B cell (primary cell): ENCODE measurements around the gene SMARCE1. TPM values are rescaled to one million over a fixed set of nuclear protein-coding genes. Genes with fewer than 3 reads are reported as not detected.
A peak's percentile ranks its signal among the peaks of the same experiment; 100 is the strongest.

ENCODE experiments used
- ATAC-seq: fragments of 200-7000 bp; cut with Tn5 transposase; one replicate; pipeline ENCODE4 v1.10.0; 2021; ENCODE audit warnings: low read depth, mild to moderate bottlenecking, moderate number of reproducible peaks, moderate library complexity
- CTCF ChIA-PET: fragments of 350-600 bp; sonication (Branson Sonifier 250); formaldehyde crosslinking; loops from one replicate; lab custom pipeline; 2021; ENCODE audit warnings: antibody characterized with exemption, inconsistent platforms; lab: Charles Lee
- POLR2A ChIA-PET: fragments of 350-600 bp; sonication (Branson Sonifier 250); formaldehyde crosslinking; loops from one replicate; lab custom pipeline; 2021; ENCODE audit warnings: antibody characterized with exemption; lab: Charles Lee
- DNase-seq: peaks from one replicate; pipeline ENCODE4 v3.0.0; 2013
- H2AFZ ChIP-seq: 2 replicates; pipeline ENCODE4 v1.6.1; 2012; ENCODE audit warnings: mild to moderate bottlenecking, low read depth, low read length; ENCODE audit not compliant: insufficient read depth, poor library complexity, severe bottlenecking
- H3K27ac ChIP-seq, 2 donors: 1 replicate in 1 of 2; 2 replicates in 1 of 2; pipeline ENCODE4 v1.5.1; 2012 to 2013; ENCODE audit warnings: low read length in 2 of 2, mild to moderate bottlenecking in 2 of 2, moderate library complexity in 1 of 2
- H3K27me3 ChIP-seq, 4 experiments: fragments of 200-600 bp in 1 of 4; sonication (generic) in 1 of 4; replicated peaks in 1 of 4; 1 replicate in 2 of 4; 2 replicates in 2 of 4; pipeline versions ENCODE4 v1.6.1 to v1.7.0; 2013 to 2016; ENCODE audit warnings: low read length in 3 of 4, mild to moderate bottlenecking in 2 of 4, mixed read lengths in 1 of 4, moderate library complexity in 1 of 4; ENCODE audit not compliant: insufficient read depth in 4 of 4, control insufficient read depth in 3 of 4; ENCODE audit errors: control extremely low read depth in 1 of 4
- H3K36me3 ChIP-seq, 2 experiments: replicated peaks in 1 of 2; 1 replicate in 1 of 2; 2 replicates in 1 of 2; pipeline versions ENCODE4 v1.6.1 to v1.7.1; 2013; ENCODE audit warnings: low read length in 1 of 2; ENCODE audit not compliant: insufficient read depth in 2 of 2, control insufficient read depth in 1 of 2; ENCODE audit errors: control extremely low read depth in 1 of 2, extremely low read depth in 1 of 2
- H3K4me1 ChIP-seq, 2 donors: fragments of 200-600 bp in 1 of 2; sonication (generic) in 1 of 2; 1 replicate in 1 of 2; 2 replicates in 1 of 2; pipeline versions ENCODE4 v1.5.1 to v1.6.1; 2013 to 2017; ENCODE audit warnings: low read length in 2 of 2; ENCODE audit not compliant: control insufficient read depth in 2 of 2, insufficient read depth in 2 of 2
- H3K4me2 ChIP-seq: replicated peaks from 2 replicates; pipeline ENCODE3; 2012; ENCODE audit warnings: mild to moderate bottlenecking, low read depth, low read length; ENCODE audit not compliant: poor library complexity, severe bottlenecking
- H3K4me3 ChIP-seq, 5 experiments: fragments of 200-600 bp in 1 of 5; sonication (generic) in 1 of 5; 1 replicate in 3 of 5; 2 replicates in 2 of 5; pipeline versions ENCODE4 v1.5.1 to v1.7.0; 2011 to 2016; ENCODE audit warnings: low read length in 4 of 5, mild to moderate bottlenecking in 4 of 5, low read depth in 2 of 5, control low read depth in 1 of 5, moderate library complexity in 1 of 5; ENCODE audit not compliant: insufficient read depth in 1 of 5; ENCODE audit errors: control extremely low read depth in 1 of 5, extremely low read depth in 1 of 5
- H3K79me2 ChIP-seq: fragments of 200-600 bp; sonication (generic); one replicate; pipeline ENCODE4 v1.6.0; 2016; ENCODE audit warnings: low read length; ENCODE audit not compliant: control insufficient read depth, insufficient read depth
- H3K9ac ChIP-seq: fragments of 200-600 bp; sonication (generic); 2 replicates; pipeline ENCODE4 v1.6.1; 2017; ENCODE audit warnings: mild to moderate bottlenecking, low read length, moderate library complexity
- H3K9me3 ChIP-seq, 3 donors: one replicate each; pipeline versions ENCODE4 v1.6.1 to v1.7.1; 2013; ENCODE audit warnings: low read length in 2 of 3; ENCODE audit not compliant: control insufficient read depth in 2 of 3, insufficient read depth in 1 of 3; ENCODE audit errors: control extremely low read depth in 1 of 3
- H4K20me1 ChIP-seq: 2 replicates; pipeline ENCODE4 v1.6.0; 2012; ENCODE audit warnings: mild to moderate bottlenecking, low read length; ENCODE audit not compliant: insufficient read depth, control insufficient read depth, poor library complexity, severe bottlenecking
- H3K27ac Mint-ChIP-seq: one replicate; pipeline ENCODE4 v1.8.0; 2021; ENCODE audit warnings: mixed read lengths
- H3K27me3 Mint-ChIP-seq: one replicate; pipeline ENCODE4 v1.8.0; 2021; ENCODE audit warnings: mixed read lengths
- H3K4me1 Mint-ChIP-seq: one replicate; pipeline ENCODE4 v1.8.0; 2021; ENCODE audit warnings: mixed read lengths
- H3K4me3 Mint-ChIP-seq: one replicate; pipeline ENCODE4 v1.8.0; 2021; ENCODE audit warnings: mixed read lengths
- H3K9me3 Mint-ChIP-seq: one replicate; pipeline ENCODE4 v1.8.0; 2022; ENCODE audit warnings: mixed read lengths; ENCODE audit not compliant: insufficient read depth
- CTCF ChIP-seq: fragments of 200-600 bp; IDR thresholded peaks from one replicate; pipeline ENCODE4 v1.8.0; 2022; ENCODE audit warnings: antibody characterized with exemption, mild to moderate bottlenecking
- EZH2 ChIP-seq: IDR thresholded peaks from 2 replicates; pipeline ENCODE4 v1.6.1; 2012; ENCODE audit warnings: borderline replicate concordance, low read depth, mild to moderate bottlenecking, moderate library complexity, low read length; ENCODE audit not compliant: insufficient read depth, poor library complexity, severe bottlenecking
- WGBS: methylation state at CpG from one replicate; pipeline ENCODE4 v1.1.5; 2013; ENCODE audit warnings: missing lambda C conversion rate; ENCODE audit not compliant: insufficient coverage; 5-methylcytosine and 5-hydroxymethylcytosine counted together
- intact Hi-C: fragments of 100-400 bp; cut with micrococcal nuclease; formaldehyde crosslinking; loops from one replicate; pipeline ENCODE4 v1.10.0; 2022
- polyA plus RNA-seq: library from polyadenylated mRNA; depleted of rRNA; stranded (reverse); fragments of >200 nt; gene quantifications from 2 replicates; pipeline ENCODE4 v1.2.3, GENCODE V29; 2012
- total RNA-seq, 2 donors: library from RNA; stranded (reverse); fragments of 120-200 nt in 1 of 2; gene quantifications; 1 replicate in 1 of 2; 2 replicates in 1 of 2; pipeline versions ENCODE4 v1.2.3 to v1.2.4, GENCODE V29; 2013 to 2022

The SMARCE1 gene
- total and polyA plus RNA-seq, 2 donors (not counting 1 experiment from before 2014, with no cell fraction given) = 19.9 to 128 TPM

GRCh38 chr17:40577611-40578065, 70.0 kb downstream of the SMARCE1 start:
- Histone ChIP-seq H3K27ac (peak overlapping the region; percentile 31 to 60), H2AFZ (no peak overlapping the region), H3K36me3 (no peaks in the 10 kb centered on the region), H3K79me2 (peaks cover 5% of the 10 kb centered on the region), H3K9ac (peak overlapping the region; percentile 48), H4K20me1 (no peaks in the 10 kb centered on the region), H3K9me3 (peaks cover 0 to 9% (median 5%) of the 10 kb centered on the region in 3 donors), H3K4me2 (peak overlapping the region; percentile 71), H3K4me1 (peaks cover 44 to 49% of the 10 kb centered on the region in 2 donors), H3K4me3 (peak overlapping the region in 3 of 5 experiments; percentile 25 to 52 (median 36)), H3K27me3 (no peaks in the 10 kb centered on the region)
- no peaks in the 10 kb centered on the region for H3K27me3 Mint-ChIP-seq
- H3K9me3 Mint-ChIP-seq = peaks cover 5% of the 10 kb centered on the region
- peaks cover 59% of the 10 kb centered on the region for H3K4me1 Mint-ChIP-seq
- ChIA-PET CTCF (interaction anchor here (0.7 to 4.4 kb wide), 14 partner anchors 8 to 1086 kb away, joined by 3 to 51 read pairs (median 6); no protein-coding TSS in a partner anchor), POLR2A (interaction anchor here (0.8 to 1.7 kb wide), 7 partner anchors 9 to 38 kb away, joined by 3 to 11 read pairs (median 4); partner anchors contain the start of gene CCR7)
- peak; percentile 86 for DNase-seq
- peak overlapping the region; percentile 67 for H3K4me3 Mint-ChIP-seq
- WGBS = 50% methylated on average over 2 of the region's 5 CpGs
- peak overlapping the region; percentile 81 for H3K27ac Mint-ChIP-seq
- TF ChIP-seq EZH2 = no peak
- no peak for TF ChIP-seq CTCF
- intact Hi-C loops = loop anchor here (1.0 kb wide), 1 partner anchor 12 kb away; the partner anchor contains the start of gene CCR7
- peak; percentile 75 for ATAC-seq

DNA sequence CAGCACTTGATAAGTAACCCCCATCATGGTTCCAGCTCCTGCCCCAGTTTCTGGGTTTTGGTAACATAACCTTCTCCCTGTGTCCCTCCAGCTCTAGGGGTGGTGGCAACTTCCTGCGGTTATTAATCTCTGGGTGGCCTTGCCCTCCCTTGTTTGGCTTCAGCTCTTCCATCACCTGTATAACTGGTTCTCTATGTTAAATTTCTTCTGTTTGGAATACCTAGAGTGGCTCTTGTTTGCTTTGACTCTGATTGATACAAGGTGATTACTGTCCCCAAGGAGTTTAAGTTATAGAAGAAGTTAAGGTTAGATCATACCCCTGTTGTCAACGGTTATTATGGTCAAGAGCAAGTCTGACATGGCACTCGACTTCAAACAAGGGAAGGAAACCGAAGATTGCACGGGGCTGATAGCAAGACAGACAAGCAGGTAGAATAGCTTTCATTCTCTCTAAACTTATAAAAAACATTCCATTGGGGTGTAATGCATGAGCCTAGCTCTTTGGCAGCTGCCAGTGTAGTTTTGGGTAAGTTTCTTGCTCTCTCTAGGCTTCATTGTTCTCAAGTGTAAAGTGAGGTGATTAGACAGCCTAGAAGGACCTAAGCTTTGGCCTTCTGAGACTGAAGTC, 71.4 kb downstream of the SMARCE1 start:
- DNase-seq (no peak), ATAC-seq (no peak)
- no peaks in the 10 kb centered on the region for H4K20me1 ChIP-seq
- H3K9me3 ChIP-seq = peaks cover 0 to 12% (median 9%) of the 10 kb centered on the region in 3 donors
- peaks cover 59% of the 10 kb centered on the region for H3K4me1 Mint-ChIP-seq
- H3K27ac Mint-ChIP-seq = no peak overlapping the region
- H3K79me2 ChIP-seq = peaks cover 8% of the 10 kb centered on the region
- no peaks in the 10 kb centered on the region for H3K27me3 Mint-ChIP-seq
- 70% methylated on average over 2 of the region's 5 CpGs for WGBS
- CTCF ChIA-PET = interaction anchor here (0.7 to 4.4 kb wide), 9 partner anchors 10 to 48 kb away, joined by 3 to 51 read pairs (median 3); no protein-coding TSS in a partner anchor
- H3K27ac ChIP-seq = no peak overlapping the region
- no peak for TF ChIP-seq CTCF
- TF ChIP-seq EZH2 = no peak
- no peak overlapping the region for H3K4me3 Mint-ChIP-seq
- H3K36me3 ChIP-seq = no peaks in the 10 kb centered on the region
- H3K4me3 ChIP-seq = no peak overlapping the region
- no peaks in the 10 kb centered on the region for H3K27me3 ChIP-seq
- no peak overlapping the region for H3K4me2 ChIP-seq
- intact Hi-C loops = no loop called here
- POLR2A ChIA-PET = interaction anchor here (1.0 to 1.7 kb wide), 5 partner anchors 11 to 21 kb away, joined by 3 to 11 read pairs (median 5); partner anchors contain the start of gene CCR7
- no peak overlapping the region for H3K9ac ChIP-seq
- H3K4me1 ChIP-seq = peaks cover 37 to 42% of the 10 kb centered on the region in 2 donors
- peaks cover 14% of the 10 kb centered on the region for H3K9me3 Mint-ChIP-seq
- no peak overlapping the region for H2AFZ ChIP-seq
